GM19395 (cell line): ENCODE measurements around the gene SHOX.
"Not testable (repeated sequence)": the region's sequence is repeated elsewhere in the genome, so short reads cannot be mapped to it uniquely, and the experiment has no call there.

Experiments
- ATAC-seq: cut with Tn5 transposase; IDR thresholded peaks from one replicate; pipeline ENCODE4 v1.9.1; 2021; ENCODE audit warnings: mild to moderate bottlenecking, moderate library complexity; ENCODE audit not compliant: unreplicated experiment

The SHOX gene

DNA sequence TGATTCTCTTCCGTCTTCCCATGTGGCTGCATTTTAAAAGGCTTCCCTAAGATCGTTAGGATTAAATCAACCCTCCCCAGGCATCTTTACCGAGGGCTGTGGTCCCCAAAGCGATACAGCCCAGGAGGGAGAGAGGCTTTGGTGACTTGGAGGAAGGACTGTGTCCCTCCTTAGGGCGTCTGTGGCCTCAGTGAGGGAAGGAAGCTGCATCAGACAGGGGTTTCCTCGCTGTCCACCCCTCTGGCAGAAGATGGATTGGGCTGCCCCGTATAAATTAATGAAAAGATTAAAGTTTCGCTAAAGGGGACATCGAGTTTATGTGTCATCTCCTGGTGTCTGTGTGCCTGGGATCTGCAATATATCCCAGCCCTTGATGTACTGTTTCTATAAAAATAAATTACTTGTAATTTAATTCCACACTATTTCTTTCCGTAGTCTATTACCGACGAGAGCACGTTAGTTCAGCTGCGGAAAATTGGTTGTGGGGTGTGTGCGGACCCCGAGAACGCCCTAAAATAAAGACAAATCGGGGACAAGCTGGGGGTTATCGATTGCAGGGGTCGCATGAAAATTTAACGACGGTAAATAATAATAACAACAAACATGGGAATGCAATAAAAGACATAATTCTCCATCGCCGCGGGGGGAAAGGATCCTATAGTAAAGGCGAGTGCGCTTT is 6.5 kb downstream of the SHOX start:
- ATAC-seq, result no peak

DNA sequence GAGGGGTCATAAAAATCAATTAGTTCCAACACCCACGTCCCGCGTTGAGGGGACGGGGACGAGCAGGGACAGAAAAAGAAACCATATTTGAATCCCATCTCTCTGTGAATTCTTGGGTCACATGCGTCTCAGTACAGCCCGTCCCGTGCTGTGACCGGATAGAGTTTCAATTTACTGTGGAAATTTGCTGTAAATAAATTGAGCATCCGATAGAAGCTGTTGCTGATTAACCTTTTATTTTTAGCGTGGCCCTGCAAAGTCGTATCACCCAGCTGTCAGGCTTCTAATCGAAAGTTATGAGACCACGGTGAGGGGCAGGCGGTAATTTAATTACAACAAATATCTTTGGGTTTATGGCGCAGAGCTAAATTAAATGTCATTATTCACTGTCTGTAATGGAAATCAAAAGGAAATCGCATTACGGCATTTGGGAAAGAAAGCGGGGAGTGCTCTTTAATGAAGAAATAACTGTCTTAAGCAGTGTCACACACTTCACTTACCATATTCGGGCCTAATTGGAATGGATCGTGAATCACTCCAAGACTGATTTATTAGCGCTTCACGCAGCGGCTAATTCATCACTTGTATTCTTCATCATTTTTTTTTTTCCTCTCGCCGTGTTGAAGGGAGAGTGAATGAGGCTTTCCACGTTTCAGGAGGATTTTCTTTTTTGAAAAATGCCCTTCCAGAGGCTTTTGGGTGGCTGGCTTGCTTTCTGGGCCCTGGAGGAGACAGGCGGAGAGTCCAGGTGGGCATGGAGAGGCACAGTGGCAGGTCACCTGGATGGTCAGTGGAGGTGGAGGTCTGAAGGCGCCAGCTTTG is 7.3 kb downstream of the SHOX start:
- ATAC-seq, result no peak

DNA sequence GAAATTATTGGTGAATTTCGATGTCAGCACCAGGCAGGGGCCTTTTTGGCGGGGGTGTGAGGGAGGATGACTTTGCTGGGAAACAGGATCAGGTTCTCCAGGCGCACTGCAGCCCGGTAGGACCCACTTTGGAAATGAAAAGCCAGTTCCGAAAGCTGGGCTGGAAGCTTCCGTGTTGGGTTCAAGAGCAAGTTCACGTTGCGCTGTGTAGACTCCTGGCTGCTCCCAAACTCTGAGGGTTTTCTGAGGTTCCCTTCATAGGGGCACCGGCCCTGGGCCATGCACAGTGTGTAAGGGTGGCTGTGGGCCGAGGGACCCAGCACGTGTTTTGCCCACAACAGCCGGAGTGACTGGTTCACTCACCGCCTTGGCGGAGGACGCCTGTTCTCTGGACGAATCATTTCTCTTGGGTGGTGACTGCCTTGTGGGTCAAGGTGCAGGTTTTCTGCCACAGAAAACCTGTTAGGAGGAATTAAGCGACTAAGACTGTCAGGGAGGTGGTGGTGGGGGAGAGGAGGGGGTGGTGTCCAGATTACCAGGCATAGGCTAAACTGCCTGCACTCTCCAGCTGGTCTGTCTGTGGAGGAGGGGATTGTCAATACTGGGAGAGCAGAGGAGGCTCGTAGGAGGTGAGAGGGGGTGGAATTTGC is 8.0 kb downstream of the SHOX start:
- no peak for ATAC-seq

DNA sequence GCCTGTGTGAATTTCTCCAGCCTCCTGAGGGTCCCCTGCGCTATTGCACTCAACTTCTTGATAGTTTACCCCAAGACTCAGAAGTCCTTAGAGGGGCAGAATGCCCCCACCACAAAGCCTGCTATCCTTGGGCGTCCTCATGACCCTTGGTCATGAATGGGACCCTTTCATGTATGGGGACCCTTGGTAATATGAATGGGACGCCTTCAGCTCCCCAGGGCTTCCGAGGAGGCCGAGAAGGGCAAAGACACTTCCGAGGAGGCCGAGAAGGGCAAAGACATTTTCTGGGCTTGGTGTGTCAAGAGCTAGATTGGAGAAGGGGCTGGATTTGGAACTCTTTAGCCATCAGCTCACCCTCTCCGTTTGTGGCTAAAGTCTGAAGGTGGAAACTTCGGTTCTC is 8.6 kb downstream of the SHOX start:
- no peak for ATAC-seq

DNA sequence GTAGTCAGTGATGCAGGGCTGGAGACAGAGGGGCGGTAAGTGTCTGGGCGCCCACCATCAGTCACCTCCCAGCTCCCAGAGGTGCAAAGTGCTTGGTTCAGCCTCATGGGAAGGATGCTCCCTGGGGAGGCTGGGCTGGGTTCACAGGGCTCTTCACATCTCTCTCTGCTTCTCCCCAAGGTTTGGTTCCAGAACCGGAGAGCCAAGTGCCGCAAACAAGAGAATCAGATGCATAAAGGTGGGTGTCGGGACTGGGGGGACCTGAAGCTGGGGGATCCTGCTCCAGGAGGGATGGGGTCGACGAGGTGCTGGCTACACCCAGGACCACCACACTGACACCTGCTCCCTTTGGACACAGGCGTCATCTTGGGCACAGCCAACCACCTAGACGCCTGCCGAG is 10.1 kb downstream of the SHOX start:
- no peak for ATAC-seq

DNA sequence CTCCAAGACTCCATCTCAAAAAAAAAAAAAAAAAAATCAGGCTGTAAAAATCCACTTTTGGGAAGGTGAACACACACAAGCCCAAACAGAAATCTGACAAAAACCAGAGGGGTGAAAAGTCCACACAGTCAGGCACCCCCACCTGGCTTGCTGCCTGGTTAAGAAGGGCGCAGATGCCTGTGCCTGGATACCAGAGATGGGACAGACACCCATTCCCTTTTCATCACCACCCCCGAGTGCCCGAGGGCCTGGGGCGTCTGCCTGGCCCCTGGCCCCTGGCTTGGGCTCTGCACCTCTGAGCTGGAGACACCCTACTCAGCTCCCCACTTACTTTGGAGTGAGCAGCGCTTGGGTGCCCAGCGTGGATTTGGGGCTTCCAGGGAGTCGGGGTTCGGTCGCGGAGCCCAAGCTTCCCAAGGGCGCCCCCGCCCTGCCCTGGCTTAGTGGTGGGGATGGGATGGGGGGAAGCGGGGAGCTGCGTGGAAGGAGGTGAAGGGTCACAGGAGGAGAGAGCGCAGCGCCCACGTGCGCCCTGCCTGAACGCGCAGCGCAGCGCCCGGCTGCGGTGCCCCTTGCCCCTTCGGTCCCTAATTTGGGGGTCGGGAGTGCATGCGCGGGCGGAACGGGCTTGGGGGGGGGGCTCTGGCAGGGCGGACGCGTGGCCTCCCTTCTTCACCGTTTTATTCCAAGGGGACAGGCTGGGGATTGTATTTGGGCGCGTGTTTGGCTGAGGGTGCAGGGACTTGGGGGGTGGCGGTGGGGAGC is 11.3 kb downstream of the SHOX start:
- ATAC-seq, result no peak

DNA sequence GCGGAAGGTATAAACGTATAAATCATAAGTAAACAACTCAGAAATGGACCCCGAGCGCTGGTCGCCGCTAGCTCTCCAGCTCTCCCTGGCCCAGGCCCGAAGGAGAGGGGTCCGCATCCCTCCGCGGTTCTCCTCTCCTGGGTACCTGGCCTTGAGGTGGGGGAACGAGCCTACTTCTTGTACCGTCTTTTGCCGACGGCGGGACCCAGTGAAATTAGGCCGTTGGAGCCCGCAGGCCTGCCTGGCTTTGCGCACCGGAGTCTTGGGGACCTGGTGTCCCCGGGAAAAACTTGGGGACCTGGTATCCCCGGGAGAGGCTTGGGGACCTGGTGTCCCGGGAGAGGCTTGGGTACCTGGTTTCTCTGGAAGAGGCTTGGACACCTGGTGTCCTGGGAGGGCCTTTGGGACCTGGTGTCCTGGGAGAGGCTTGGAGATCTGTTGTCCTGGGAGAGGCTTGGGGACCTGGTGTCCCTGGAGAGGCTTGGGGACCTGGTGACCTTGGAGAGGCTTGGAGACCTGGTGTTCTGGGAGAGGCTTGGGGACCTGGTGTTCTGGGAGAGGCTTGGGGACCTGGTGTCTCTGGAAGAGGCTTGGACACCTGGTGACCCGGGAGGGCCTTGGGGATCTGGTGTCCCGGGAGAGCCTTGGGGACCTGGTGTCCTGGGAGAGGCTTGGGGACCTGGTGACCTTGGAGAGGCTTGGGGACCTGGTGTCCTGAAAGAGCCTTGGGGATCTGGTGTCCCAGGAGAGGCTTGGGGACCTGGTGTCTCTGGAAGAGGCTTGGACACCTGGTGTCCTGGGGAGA is 12.0 kb downstream of the SHOX start:
- ATAC-seq, result no peak

DNA sequence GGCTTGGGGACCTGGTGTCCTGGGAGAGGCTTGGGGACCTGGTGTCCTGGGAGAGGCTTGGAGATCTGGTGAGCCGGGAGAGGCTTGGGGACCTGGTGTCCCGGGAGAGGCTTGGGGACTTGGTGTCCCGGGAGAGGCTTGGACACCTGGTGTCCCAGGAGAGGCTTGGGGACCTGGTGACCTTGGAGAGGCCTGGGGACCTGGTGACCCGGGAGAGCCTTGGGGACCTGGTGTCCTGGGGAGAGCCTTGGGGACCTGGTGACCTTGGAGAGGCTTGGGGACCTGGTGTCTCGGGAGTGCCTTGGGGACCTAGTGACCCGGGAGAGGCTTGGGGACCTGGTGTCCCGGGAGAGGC is 12.6 kb downstream of the SHOX start:
- no peak for ATAC-seq

DNA sequence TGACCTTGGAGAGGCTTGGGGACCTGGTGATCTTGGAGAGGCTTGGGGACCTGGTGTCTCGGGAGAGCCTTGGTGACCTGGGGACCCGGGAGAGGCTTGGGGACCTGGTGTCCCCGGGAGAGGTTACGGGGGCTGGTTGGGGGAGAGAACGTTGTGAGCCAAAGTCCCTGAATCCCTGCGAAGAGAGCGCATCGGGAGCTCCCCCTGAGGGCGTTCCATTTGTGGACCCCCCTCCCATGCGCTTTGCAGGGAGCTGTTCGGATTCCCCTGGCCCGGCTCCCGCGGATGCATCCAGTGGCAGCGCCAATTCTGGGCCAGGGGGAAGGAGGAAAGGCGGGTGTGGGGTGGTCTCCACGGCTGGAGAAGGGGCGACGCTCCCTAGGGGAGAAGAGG is 13.3 kb downstream of the SHOX start:
- ATAC-seq, result no peak

DNA sequence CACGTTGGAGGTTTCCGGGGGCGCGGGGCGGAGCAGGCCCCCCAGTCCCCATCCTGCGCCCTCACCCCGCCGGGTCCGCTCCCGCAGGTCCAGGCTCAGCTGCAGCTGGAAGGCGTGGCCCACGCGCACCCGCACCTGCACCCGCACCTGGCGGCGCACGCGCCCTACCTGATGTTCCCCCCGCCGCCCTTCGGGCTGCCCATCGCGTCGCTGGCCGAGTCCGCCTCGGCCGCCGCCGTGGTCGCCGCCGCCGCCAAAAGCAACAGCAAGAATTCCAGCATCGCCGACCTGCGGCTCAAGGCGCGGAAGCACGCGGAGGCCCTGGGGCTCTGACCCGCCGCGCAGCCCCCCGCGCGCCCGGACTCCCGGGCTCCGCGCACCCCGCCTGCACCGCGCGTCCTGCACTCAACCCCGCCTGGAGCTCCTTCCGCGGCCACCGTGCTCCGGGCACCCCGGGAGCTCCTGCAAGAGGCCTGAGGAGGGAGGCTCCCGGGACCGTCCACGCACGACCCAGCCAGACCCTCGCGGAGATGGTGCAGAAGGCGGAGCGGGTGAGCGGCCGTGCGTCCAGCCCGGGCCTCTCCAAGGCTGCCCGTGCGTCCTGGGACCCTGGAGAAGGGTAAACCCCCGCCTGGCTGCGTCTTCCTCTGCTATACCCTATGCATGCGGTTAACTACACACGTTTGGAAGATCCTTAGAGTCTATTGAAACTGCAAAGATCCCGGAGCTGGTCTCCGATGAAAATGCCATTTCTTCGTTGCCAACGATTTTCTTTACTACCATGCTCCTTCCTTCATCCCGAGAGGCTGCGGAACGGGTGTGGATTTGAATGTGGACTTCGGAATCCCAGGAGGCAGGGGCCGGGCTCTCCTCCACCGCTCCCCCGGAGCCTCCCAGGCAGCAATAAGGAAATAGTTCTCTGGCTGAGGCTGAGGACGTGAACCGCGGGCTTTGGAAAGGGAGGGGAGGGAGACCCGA is 14.0 kb downstream of the SHOX start:
- no peak for ATAC-seq

DNA sequence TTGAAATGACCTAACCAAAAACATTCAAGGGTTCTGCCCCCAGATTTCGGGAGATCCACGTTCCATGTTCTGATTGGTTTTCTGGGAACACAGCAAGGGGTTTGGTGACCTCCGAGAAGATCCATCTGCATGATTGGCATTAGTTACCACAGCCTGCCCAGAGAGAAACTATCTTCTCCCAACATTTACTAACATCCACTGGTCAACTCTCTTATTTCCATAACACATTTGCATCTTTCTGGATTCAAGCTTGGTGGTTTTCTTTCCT is 15.6 kb downstream of the SHOX start:
- no peak for ATAC-seq

DNA sequence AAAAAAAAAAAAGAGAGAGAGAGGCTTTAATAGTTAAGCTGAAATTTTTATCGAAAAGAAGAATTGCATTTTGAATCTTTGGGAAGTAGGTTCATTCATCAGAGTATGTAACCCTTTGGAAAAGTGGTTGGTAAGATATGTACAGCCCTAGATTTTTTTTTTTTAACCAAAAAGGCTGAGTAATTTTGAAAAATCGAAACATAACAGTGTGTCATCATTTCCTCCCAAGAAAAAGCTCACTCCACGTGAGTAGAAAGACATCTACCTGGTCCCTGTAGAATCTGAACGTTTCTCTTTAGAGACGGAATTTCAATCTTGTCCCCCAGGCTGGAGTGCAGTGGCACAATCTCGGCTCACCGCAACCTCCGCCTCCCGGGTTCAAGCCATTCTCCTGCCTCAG is 16.2 kb downstream of the SHOX start:
- ATAC-seq, result no peak

DNA sequence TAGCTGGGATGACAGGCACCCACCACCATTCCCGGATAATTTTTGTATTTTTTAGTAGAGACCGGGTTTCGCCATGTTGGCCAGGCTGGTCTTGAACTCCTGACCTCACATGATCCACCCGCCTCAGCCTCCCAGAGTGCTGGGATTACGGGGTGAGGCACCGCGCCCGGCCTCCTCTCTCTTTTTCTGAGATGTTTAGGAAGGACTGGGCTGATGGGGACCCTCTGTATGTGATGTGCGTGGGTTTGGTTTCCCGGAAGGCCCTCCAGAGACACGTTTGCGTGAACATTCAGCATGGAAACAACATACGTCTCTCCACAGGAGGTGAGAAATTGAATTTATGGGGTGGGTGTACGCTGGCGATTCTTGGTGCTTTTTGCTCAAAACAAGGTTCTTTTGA is 18.6 kb downstream of the SHOX start:
- ATAC-seq, result no peak

DNA sequence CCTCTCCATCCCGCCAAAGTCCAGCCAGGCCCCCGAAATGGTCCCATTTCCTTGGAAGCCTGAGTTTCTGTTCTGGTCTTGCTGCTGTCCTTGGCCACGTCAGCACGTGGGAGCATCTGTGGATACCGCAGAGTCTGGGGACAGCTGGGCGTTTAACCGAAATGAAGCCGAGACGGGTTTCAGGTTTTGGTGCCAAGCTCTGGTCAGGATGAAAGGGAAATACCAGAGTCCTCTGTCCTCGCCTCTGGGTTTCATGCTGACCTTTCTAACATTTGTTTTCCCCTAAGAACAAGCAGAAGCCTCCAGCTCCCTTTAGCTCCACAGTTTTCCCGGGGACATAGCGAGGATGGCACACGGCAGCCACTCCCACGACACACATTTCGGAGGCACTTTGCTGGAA is 19.7 kb downstream of the SHOX start:
- ATAC-seq, result no peak

DNA sequence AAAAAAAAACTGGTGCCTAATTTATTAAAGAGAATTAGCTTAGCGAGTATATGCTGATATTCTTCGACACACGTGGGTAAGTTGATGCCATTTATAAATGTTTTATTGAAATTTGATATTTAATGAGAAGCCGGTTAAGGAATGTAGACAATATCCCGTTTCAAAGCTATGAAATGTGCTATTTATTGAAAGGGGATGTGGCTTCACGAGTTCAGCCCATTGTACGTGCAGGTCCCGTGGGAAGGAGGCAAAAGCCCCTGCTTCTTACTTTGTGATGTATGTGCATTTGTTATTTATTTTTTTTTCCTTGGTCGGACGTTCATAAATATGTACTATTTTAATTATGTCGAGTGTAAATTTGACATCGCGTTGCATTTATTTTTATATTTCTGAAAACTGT is 20.2 kb downstream of the SHOX start:
- ATAC-seq, result no peak

DNA sequence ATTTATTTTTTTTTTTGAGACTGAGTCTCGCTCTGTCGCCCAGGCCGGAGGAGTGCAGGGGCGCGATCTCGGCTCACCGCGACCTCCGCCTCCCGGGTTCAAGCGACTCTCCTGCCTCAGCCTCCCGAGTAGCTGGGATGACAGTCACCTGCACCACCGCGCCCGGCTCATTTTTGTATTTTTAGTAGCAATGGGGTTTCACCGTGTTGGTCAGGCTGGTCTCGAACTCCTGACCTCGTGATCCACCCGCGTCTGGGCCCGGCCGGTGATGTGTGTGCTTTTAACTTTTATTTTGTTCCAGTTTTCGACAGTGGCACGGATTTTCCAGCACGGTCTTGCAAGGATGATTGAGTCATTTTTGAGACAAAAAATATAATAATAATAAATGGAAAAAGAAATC is 21.3 kb downstream of the SHOX start:
- not testable (repeated sequence) for ATAC-seq

DNA sequence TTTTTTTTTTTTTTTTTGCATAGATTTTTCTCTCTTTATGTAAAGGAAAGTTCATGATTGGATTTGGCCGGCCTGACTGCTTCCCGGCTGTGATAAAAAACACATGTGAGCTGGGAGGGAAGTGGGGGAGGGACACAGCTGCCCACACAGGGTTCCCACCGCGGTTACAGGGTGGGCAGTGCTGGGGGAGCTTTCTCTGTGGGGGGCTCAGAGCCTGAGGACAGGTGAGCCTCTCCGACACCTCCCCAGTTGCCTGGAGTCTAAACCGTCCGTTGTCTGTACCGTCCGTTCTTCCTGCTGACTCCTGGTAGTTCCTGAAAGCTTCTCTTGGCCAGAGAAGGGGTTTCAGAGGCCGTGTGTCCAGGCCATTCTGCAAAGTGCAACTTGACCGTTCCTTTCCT is 21.8 kb downstream of the SHOX start:
- ATAC-seq, result no peak

DNA sequence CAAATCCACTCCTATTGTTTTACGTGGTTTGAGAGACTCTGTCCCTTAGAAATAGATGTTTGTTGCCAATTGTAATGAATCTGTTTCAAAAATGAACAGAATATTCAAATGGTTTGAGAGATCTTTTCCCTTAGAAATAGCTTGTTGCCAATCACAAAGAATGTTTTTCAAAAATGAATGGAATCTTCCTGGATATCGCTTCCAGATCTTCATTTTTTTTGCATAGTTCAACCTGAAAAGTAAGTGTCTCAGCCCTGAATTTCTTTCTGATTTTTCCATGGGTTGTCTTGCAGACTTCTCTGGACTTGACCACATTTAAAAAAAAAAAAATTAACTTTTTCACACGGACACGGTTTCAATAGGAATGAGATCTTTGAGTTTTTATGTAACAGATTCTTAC is 22.7 kb downstream of the SHOX start:
- no peak for ATAC-seq

DNA sequence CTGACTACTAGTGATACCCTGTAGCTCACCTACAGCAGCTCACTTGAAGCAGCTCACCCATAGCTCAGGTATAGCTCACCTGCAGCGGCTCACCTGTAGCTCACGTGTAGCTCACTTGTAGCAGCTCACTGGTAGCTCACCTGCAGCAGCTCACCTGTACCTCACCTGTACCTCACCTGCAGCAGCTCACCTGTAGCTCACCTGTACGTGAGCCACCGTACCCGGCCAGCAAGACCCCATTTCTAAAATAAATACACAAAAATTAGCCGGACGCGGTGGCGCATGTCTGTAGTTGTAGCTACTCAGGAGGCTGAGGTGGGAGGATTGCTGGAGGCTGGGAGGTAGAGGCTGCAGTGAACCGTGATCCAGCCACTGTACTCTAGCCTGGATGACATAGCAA is 30.6 kb downstream of the SHOX start:
- ATAC-seq, result no peak

DNA sequence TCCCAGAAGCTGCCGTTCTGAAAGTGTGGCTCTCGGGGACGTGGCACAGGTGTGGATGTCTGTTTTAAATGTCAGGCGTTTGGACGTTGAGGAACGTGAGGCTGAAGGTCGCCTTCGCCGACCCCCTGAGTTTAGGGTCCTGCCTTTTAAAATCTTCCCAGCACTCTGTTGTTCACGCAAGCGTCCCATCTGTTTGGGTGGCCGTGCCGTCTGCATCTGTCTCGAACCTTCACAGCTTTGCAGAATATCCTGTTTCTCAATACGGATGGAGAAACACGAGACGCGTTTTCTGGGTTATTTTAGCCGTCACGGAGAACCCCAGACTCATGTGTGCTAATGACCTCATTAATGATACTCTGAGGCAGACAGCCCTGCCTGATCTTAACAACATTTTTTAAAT is 31.5 kb downstream of the SHOX start:
- no peak for ATAC-seq
